HG02840 (cell line): ENCODE measurements around the gene ASB3.
A peak's percentile ranks its signal among the peaks of the same experiment; 100 is the strongest.
"Not testable (repeated sequence)": the region's sequence is repeated elsewhere in the genome, so short reads cannot be mapped to it uniquely, and the experiment has no call there.

Experiments used
- ATAC-seq: cut with Tn5 transposase; IDR thresholded peaks from one replicate; pipeline ENCODE4 v1.9.1; 2021; ENCODE audit warnings: mild to moderate bottlenecking, moderate library complexity, moderate number of reproducible peaks; ENCODE audit not compliant: unreplicated experiment, low FRiP score

Gene ASB3, protein sequence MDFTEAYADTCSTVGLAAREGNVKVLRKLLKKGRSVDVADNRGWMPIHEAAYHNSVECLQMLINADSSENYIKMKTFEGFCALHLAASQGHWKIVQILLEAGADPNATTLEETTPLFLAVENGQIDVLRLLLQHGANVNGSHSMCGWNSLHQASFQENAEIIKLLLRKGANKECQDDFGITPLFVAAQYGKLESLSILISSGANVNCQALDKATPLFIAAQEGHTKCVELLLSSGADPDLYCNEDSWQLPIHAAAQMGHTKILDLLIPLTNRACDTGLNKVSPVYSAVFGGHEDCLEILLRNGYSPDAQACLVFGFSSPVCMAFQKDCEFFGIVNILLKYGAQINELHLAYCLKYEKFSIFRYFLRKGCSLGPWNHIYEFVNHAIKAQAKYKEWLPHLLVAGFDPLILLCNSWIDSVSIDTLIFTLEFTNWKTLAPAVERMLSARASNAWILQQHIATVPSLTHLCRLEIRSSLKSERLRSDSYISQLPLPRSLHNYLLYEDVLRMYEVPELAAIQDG

GRCh38 chr2:53786705-53787613 lies at the start of gene ASB3, which contains the start of gene ERLEC1:
Gene ASB3, minus strand, starts transcription at chr2:53786953. Its CDS starts 21,381 bp downstream, at chr2:53765572.
Gene ERLEC1, plus strand, starts transcription at chr2:53787044. Its CDS starts 167 bp downstream, at chr2:53787211.
- ATAC-seq = peak; percentile 96

DNA sequence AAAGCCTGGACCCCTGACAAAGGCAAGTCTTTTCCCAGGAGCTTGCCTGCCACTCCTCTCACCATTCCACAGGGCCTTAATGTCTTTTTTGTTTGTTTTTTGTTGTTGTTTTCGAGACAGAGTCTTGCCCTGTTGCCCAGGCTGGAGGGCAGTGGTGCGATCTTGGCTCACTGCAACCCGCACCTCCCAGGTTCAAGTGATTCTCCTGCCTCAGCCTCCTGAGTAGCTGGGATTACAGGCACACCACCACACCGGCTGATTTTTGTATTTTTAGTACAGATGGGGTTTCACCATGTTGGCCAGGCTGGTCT lies 43.2 kb upstream of the ASB3 start:
- not testable (repeated sequence) for ATAC-seq

- no peak for ATAC-seq
Observed at GRCh38 chr2:53829273-53829979, 42.7 kb upstream of the ASB3 start.

DNA sequence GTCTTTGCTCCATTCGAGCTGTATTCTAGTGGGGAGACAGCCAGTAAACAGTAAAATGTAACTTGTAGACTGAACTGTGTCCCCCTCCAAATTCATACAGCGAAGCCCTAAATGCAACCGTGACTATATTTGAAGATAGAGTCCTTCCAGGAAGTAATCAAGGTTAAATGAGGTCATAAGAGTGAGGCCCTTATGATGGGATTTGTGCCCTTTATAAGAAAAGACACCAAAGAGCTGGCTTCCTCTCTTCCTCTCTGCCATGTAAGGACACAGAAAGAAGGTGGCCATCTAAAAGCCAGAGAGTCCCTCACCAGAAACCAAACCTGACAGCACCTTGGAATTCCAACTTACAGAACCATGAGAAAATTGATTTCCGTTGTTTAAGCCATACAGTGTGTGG lies 41.6 kb upstream of the ASB3 start:
- no peak for ATAC-seq

- ATAC-seq = no peak
Observed at GRCh38 chr2:53827398-53828175, 40.8 kb upstream of the ASB3 start.

GRCh38 chr2:53826587-53827397 lies 40.0 kb upstream of the ASB3 start:
- no peak for ATAC-seq

DNA sequence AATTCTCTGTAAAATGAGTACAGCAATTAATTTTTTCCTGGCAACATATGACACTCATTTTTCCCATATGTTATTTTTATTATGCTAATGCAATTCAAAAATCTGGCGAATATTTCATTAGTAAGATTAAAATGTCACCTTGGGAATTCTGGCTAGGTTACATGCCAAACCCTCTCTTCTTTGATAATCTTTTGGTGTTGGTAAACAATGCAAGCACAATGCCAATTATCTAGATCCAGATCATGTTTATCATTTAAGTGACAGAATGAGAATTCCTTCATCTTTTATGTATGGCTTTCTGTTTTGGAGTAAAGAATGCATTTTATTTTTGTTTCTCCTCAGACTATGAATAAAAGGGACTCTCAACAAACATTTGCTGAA lies 39.3 kb upstream of the ASB3 start:
- no peak for ATAC-seq

DNA sequence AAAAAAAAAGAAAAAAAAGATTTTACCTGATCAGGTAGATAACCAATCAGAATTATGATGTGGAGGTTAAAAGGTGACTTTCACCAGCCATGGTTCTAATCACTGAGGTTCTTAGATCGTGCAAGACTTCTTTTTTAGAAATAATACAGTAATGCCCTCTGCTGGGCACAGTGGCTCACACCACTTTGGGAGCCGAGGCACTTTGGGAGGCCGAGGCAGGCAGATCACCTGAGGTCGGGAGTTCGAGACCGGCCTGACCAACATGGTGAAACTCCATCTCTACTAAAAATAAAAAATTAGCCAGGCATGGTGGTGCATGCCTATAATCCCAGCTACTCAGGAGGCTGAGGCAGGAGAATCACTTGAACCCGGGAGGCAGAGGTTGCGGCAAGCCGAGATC lies 36.9 kb upstream of the ASB3 start:
- ATAC-seq = not testable (repeated sequence)

GRCh38 chr2:53821810-53822209 lies 35.1 kb upstream of the ASB3 start:
- ATAC-seq = no peak

DNA sequence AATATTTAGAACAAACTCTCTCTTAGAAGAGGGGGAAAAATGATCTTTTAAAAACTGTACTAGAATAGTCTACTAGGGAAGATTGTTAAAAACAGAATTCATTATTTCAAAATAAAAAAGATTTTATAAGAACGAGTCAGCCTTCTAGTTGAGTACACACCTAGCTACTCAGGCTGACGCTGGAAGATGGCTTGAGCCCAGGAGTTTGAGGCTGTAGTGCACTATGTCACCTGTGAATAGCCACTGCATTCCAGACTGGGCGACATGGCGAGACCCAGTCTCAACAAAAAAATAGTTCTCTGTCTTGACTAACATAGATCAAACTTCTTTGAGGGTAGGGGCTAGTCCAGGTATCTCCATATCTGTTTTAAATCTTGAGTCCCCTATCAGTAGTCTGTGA lies 34.0 kb upstream of the ASB3 start:
- ATAC-seq = no peak

DNA sequence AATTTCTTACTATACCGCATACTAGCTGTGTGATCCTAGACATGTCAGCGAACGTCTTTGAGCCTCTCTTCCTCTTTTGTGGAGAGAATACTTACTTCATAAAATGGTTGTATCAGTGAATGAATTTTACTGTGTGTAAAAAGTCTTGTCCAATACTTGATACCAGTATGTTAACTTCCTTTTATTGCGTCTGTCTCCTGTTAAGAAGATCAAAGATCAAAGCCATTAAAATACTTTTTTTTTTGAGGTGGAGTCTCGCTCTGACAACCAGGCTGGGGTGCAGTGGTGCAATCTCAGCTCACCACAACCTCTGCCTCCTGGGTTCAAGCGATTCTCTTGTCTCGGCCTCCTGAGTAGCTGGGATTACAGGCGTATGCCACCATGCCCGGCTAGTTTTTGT lies 33.3 kb upstream of the ASB3 start:
- ATAC-seq = no peak

- ATAC-seq = no peak
Observed at GRCh38 chr2:53819634-53820033, 32.9 kb upstream of the ASB3 start.

GRCh38 chr2:53818854-53819435 lies 32.2 kb upstream of the ASB3 start:
- no peak for ATAC-seq

DNA sequence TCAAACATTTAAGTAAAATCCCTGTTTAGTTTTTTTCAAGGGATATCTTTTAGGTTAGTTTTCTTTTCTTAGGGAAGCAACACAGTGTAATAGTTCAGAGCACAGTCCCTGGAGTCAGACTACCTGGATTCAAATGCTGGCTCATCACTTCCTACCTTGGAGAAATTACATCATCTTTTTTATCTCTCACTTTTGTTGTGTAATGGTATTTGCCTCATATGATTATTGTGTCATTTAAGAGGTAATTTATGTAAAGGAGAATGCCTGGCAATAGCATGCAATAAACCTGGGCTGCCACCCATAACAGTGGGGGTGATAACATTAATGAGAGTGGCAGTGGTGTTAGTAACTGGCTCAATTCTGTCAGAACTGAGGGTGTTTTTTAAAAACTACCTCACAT lies 26.4 kb upstream of the ASB3 start:
- no peak for ATAC-seq

DNA sequence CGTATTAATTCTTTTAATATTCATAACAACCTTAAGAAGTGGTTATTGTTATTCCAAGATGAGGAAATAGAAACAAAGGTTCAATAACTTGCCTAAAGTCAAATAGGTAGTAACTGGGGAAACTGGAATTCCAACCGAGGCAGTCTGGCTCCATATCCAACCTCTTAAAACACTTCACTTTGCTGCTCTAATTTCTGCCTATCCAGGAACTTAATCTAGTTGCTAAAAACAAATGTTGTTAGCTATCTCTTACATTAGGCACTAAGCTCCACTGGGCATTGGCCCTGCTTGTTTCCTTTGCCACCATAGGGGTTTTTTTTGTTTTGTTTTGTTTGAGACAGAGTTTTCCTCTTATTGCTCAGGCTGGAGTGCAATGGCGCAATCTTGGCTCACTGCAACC lies 24.8 kb upstream of the ASB3 start:
- ATAC-seq = no peak

GRCh38 chr2:53802617-53803151 lies 15.9 kb upstream of the ASB3 start:
- no peak for ATAC-seq

DNA sequence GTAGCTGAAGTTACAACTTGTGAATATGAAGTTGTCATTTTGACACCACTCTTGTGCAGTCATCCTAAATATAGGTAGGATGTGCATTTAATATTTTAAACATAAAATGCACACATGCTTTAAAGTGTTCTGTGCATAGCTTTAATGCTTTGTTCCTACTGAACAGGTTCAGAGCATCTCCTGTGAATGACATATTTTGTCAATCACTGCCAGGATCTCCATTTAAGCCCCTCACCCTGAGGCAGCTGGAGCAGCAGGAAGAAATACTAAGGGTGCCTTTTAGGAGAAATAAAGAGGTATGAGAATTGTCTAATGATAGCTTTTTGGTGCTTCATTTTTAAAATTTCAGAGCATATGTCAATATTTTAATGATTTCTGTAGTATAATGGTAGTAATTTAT lies 14.8 kb upstream of the ASB3 start:
- ATAC-seq = no peak

GRCh38 chr2:53793821-53794220 lies 7.1 kb upstream of the ASB3 start:
- ATAC-seq = no peak

DNA sequence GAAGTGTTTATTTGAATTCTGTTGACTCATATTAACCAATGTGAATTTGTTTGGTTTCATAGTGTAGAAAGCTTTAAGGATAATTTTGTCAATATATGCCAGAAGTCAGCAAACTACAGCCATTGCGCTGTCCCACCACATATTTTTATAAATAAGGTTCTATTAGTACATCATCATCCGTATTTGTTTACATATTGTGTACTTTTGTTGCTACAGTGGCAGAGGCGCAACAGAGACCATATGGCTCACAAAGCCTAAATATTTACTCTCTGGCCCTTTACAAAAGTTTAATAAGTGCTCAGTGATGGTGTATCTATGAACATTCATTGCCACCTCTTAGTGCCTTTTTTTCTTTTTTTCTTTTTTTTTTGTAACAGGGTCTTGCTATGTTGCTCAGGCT lies 6.5 kb upstream of the ASB3 start:
- no peak for ATAC-seq
